H1 (cell line): ENCODE data around the gene OLA1.

Experiments
- ATF2 ChIP-seq: IDR thresholded peaks from 2 replicates; pipeline ENCODE4 v1.6.1; 2012; ENCODE audit warnings: low read length, inconsistent platforms
- CTCF ChIP-seq, 3 experiments: IDR thresholded peaks; 1 replicate in 2 of 3; 2 replicates in 1 of 3; pipeline versions ENCODE4 v1.5.1 to v1.6.1; 2011; ENCODE audit warnings: low read length in 3 of 3, mild to moderate bottlenecking in 3 of 3, inconsistent platforms in 2 of 3, low read depth in 1 of 3, moderate library complexity in 1 of 3; ENCODE audit not compliant: insufficient read depth in 1 of 3; ENCODE audit errors: control extremely low read depth in 1 of 3
- JUND ChIP-seq: IDR thresholded peaks from 2 replicates; pipeline ENCODE4 v1.6.1; 2011; ENCODE audit warnings: mild to moderate bottlenecking, improper control_type of control experiment, low read length
- KDM5A ChIP-seq: fragments of 200-600 bp; IDR thresholded peaks from 2 replicates; pipeline ENCODE4 v1.7.1; 2012; ENCODE audit warnings: mild to moderate bottlenecking, low read length, inconsistent platforms, mixed read lengths
- MAX ChIP-seq: IDR thresholded peaks from 2 replicates; pipeline ENCODE4 v1.6.1; 2012; ENCODE audit warnings: inconsistent platforms
- POLR2A ChIP-seq, 2 experiments: IDR thresholded peaks; 1 replicate in 1 of 2; 2 replicates in 1 of 2; pipeline ENCODE4 v1.6.1; 2011; ENCODE audit warnings: low read depth in 2 of 2, low read length in 2 of 2, mild to moderate bottlenecking in 2 of 2; ENCODE audit errors: control extremely low read depth in 1 of 2
- RBBP5 ChIP-seq: IDR thresholded peaks from 2 replicates; pipeline ENCODE4 v1.7.1; 2012; ENCODE audit warnings: low read depth, mild to moderate bottlenecking, inconsistent platforms, low read length, moderate library complexity, borderline replicate concordance
- SIX5 ChIP-seq: IDR thresholded peaks from 2 replicates; pipeline ENCODE4 v1.6.1; 2011; ENCODE audit warnings: mild to moderate bottlenecking, low read depth, low read length
- YY1 ChIP-seq: IDR thresholded peaks from 2 replicates; pipeline ENCODE4 v1.6.1; 2011; ENCODE audit warnings: low read depth, mild to moderate bottlenecking, low read length

- TF ChIP-seq MAX = no peak
- TF ChIP-seq KDM5A = no peak
- TF ChIP-seq SIX5 = no peak
- TF ChIP-seq ATF2 = no peak
- TF ChIP-seq CTCF (IDR thresholded peaks at IDR 0.05; ENCODE audit: control extremely low read depth in 1 of 3, insufficient read depth in 1 of 3, low read depth in 1 of 3, low read length in 3 of 3) = peak in 2 of 3 experiments; percentile 36 to 44; a peak in 3 of 4 replicates
- TF ChIP-seq RBBP5 = no peak
- no peak for TF ChIP-seq POLR2A (IDR thresholded peaks at IDR 0.05; ENCODE audit: control extremely low read depth in 1 of 2, low read depth in 2 of 2, low read length in 2 of 2)
- no peak for TF ChIP-seq YY1
- TF ChIP-seq JUND = no peak
These were observed 102.5 kb downstream of the OLA1 start for GRCh38 chr2:174145827-174146226.
